GM23338 (cell line): ENCODE measurements around the gene MCFD2. TPM values are rescaled to one million over a fixed set of nuclear protein-coding genes. Genes with fewer than 3 reads are reported as not detected.
A peak's percentile ranks its signal among the peaks of the same experiment; 100 is the strongest.

Experiments
- ATAC-seq: fragments of 200-7000 bp; cut with Tn5 transposase; 3 replicates; pipeline ENCODE4 v1.9.1; 2020
- DNase-seq: peaks from one replicate; pipeline ENCODE4 v3.0.0-alpha.2; 2015; ENCODE audit warnings: low spot score
- H2AFZ ChIP-seq: fragments of 200-600 bp; sonication (generic); 2 replicates; pipeline ENCODE4 v1.8.0; 2016; ENCODE audit warnings: antibody characterized with exemption, mild to moderate bottlenecking, moderate library complexity
- H3F3A ChIP-seq: fragments of 200-600 bp; sonication (generic); replicated peaks from 2 replicates; pipeline ENCODE4 v1.8.0; 2017; ENCODE audit warnings: antibody characterized with exemption, mixed run types, low read depth
- H3K27ac ChIP-seq: fragments of 200-600 bp; sonication (generic); 2 replicates; pipeline ENCODE4 v1.6.1; 2016; ENCODE audit warnings: low read depth
- H3K27me3 ChIP-seq: fragments of 200-600 bp; sonication (generic); 2 replicates; pipeline ENCODE4 v1.8.0; 2016; ENCODE audit warnings: mild to moderate bottlenecking, mixed run types, moderate library complexity; ENCODE audit not compliant: insufficient read depth
- H3K36me3 ChIP-seq: fragments of 200-600 bp; sonication (generic); 2 replicates; pipeline ENCODE4 v1.8.0; 2016; ENCODE audit warnings: mild to moderate bottlenecking; ENCODE audit not compliant: insufficient read depth
- H3K4me1 ChIP-seq: fragments of 200-600 bp; sonication (generic); 2 replicates; pipeline ENCODE4 v1.8.0; 2016; ENCODE audit warnings: mild to moderate bottlenecking, moderate library complexity; ENCODE audit not compliant: insufficient read depth
- H3K4me2 ChIP-seq: fragments of 200-600 bp; sonication (generic); 2 replicates; pipeline ENCODE4 v1.7.1; 2017; ENCODE audit warnings: mixed run types
- H3K4me3 ChIP-seq: fragments of 200-600 bp; sonication (generic); 2 replicates; pipeline ENCODE4 v1.6.1; 2016; ENCODE audit warnings: mixed run types
- H3K79me2 ChIP-seq: fragments of 200-600 bp; sonication (generic); replicated peaks from 2 replicates; pipeline ENCODE4 v1.8.0; 2017; ENCODE audit warnings: mild to moderate bottlenecking; ENCODE audit not compliant: insufficient read depth
- H3K9me2 ChIP-seq: fragments of 200-600 bp; sonication (generic); 2 replicates; pipeline ENCODE4 v1.8.0; 2017; ENCODE audit not compliant: insufficient read depth
- H4K20me1 ChIP-seq: fragments of 200-600 bp; sonication (generic); replicated peaks from 2 replicates; pipeline ENCODE4 v1.8.0; 2017; ENCODE audit warnings: mild to moderate bottlenecking; ENCODE audit not compliant: insufficient read depth
- H3K27ac Mint-ChIP-seq: 2 replicates; pipeline ENCODE4 v1.8.0; 2020; ENCODE audit warnings: inconsistent platforms, mild to moderate bottlenecking, moderate library complexity, mixed read lengths
- H3K27me3 Mint-ChIP-seq: 3 replicates; pipeline ENCODE4 v1.8.0; 2022; ENCODE audit warnings: low read depth, mild to moderate bottlenecking, moderate library complexity, mixed read lengths, inconsistent platforms; ENCODE audit not compliant: insufficient read depth, poor library complexity
- H3K36me3 Mint-ChIP-seq: 3 replicates; pipeline ENCODE4 v1.8.0; 2021; ENCODE audit warnings: low read depth, mild to moderate bottlenecking, inconsistent platforms, moderate library complexity, mixed read lengths
- H3K4me1 Mint-ChIP-seq: 3 replicates; pipeline ENCODE4 v1.8.0; 2020; ENCODE audit warnings: mild to moderate bottlenecking, inconsistent platforms, mixed read lengths
- H3K4me3 Mint-ChIP-seq: 3 replicates; pipeline ENCODE4 v1.8.0; 2021; ENCODE audit warnings: moderate library complexity, mild to moderate bottlenecking, inconsistent platforms, mixed read lengths
- H3K9me3 Mint-ChIP-seq: 3 replicates; pipeline ENCODE4 v1.8.0; 2020; ENCODE audit warnings: moderate library complexity, mild to moderate bottlenecking, inconsistent platforms, mixed read lengths
- CREB1 ChIP-seq: fragments of 250-450 bp; sonication (Bioruptor Pico); IDR thresholded peaks from 2 replicates; pipeline ENCODE4 v1.5.0; 2020; ENCODE audit warnings: low read depth, mild to moderate bottlenecking, moderate library complexity
- EZH2 ChIP-seq: fragments of 200-600 bp; sonication (generic); IDR thresholded peaks from one replicate; pipeline ENCODE4 v1.8.0; 2017; ENCODE audit warnings: antibody characterized with exemption, mild to moderate bottlenecking, low read depth; ENCODE audit not compliant: unreplicated experiment
- EZH2phosphoT487 ChIP-seq: fragments of 200-600 bp; sonication (generic); IDR thresholded peaks from one replicate; pipeline ENCODE4 v1.8.1; 2018; ENCODE audit warnings: antibody characterized with exemption; ENCODE audit not compliant: unreplicated experiment
- JUNB ChIP-seq: IDR thresholded peaks from one replicate; pipeline ENCODE4 v1.6.1; 2016; ENCODE audit warnings: antibody characterized with exemption; ENCODE audit not compliant: unreplicated experiment
- NANOG ChIP-seq: IDR thresholded peaks from 2 replicates; pipeline ENCODE4 v1.6.1; 2016; ENCODE audit warnings: antibody characterized with exemption, borderline replicate concordance
- POLR2AphosphoS5 ChIP-seq: IDR thresholded peaks from 2 replicates; pipeline ENCODE4 v1.6.1; 2016; ENCODE audit warnings: antibody characterized with exemption, low read depth
- STAT1 ChIP-seq: IDR thresholded peaks from one replicate; pipeline ENCODE4 v1.6.1; 2016; ENCODE audit warnings: antibody characterized with exemption; ENCODE audit not compliant: unreplicated experiment
- ZNF114 ChIP-seq: fragments of 250-450 bp; sonication (Bioruptor Pico); IDR thresholded peaks from 2 replicates; pipeline ENCODE4 v1.5.0; 2020; ENCODE audit warnings: mild to moderate bottlenecking, moderate library complexity
- ZNF331 ChIP-seq: fragments of 250-450 bp; sonication (Bioruptor Pico); IDR thresholded peaks from 2 replicates; pipeline ENCODE4 v1.5.0; 2020; ENCODE audit warnings: low read depth, mild to moderate bottlenecking, moderate library complexity
- polyA plus RNA-seq: library from polyadenylated mRNA; unstranded; fragments of >200 nt; fragmentation: Nextera tagmentation; extraction: Ambion mirVana; gene quantifications from 2 replicates; pipeline ENCODE4 v1.2.1, GENCODE V29; 2016
- total RNA-seq: library from RNA; depleted of rRNA; stranded (reverse); fragments of >200 nt; shearing (Covaris generic); gene quantifications from 2 replicates; pipeline ENCODE4 v1.2.3, GENCODE V29; 2014
- TF ChIP-seq, protein P1 (sequence below): IDR thresholded peaks from one replicate; pipeline ENCODE4 v1.6.1; 2018; ENCODE audit warnings: antibody characterized with exemption; ENCODE audit not compliant: unreplicated experiment
- TF ChIP-seq, protein P2 (sequence below): fragments of 250-450 bp; sonication (Bioruptor Pico); IDR thresholded peaks from 2 replicates; pipeline ENCODE4 v1.5.0; 2020; ENCODE audit warnings: mild to moderate bottlenecking, moderate library complexity
- TF ChIP-seq, protein P3 (sequence below): IDR thresholded peaks from 2 replicates; pipeline ENCODE4 v1.6.1; 2016; ENCODE audit warnings: antibody characterized with exemption
- TF ChIP-seq, protein P4 (sequence below), 2 experiments: fragments of 200-600 bp in 1 of 2; sonication (generic) in 1 of 2; conservative IDR thresholded peaks; 2 replicates each; pipeline versions ENCODE4 v1.5.1 to v1.6.1; 2016 to 2017; ENCODE audit warnings: antibody characterized with exemption in 2 of 2, low read depth in 2 of 2, mild to moderate bottlenecking in 2 of 2, moderate library complexity in 1 of 2

MCFD2 gene
- total and polyA plus RNA-seq, 2 experiments from 2014 or later = 55.1 to 91.9 TPM

DNA sequence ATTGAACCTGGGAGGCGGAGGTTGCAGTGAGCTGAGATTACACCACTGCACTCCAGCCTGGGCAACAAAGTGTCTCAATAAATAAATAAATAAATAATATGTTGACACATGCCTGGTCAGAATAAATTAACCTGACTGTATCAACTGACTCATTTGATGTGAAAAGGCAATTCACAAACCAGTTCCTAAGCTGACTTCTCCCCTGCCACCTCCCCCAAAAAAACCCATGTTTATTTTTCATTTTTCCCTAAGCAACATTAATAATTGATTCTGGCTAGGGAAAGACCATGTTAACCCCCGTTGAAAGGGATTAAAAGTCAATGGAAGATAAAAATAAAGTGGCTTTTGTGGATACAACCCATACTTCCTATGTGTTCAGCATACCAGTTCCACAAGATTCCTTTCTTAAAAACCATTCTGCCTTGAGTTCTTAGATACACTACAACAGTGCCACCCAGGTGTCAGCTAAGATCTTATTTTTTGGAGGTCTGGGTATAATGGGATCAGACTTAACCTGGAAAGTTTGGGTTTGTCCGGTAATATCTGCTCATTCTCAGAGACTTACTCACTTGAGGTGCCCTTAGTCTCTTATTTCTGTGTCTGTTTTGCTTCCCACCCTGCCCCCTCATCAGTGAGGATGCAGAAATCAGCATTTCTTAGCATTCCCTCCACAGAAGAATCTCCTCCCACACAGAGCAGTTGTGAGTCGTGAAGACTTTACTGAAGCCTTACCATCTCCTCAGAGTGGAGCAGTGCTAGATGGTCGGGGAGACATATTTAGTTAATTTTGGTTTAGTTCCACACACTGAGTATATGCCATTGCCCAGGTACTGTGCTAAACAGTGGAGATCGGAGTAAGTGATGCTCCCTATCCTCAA is 10.1 kb upstream of the MCFD2 start:
- DNase-seq (peak; percentile 21), ATAC-seq (peak; percentile 83)
- Histone ChIP-seq H3K4me1 (peaks cover 3% of the 10 kb centered on the region), H3F3A (no peaks in the 10 kb centered on the region), H3K4me2 (peak overlapping the region; percentile 71), H3K27ac (no peak overlapping the region), H3K79me2 (no peaks in the 10 kb centered on the region), H3K36me3 (0 out of 2 replicates have a peak, but pooled peaks cover 7% of the 10 kb centered on the region), H3K4me3 (peak overlapping the region; percentile 30; the same call in 1 of the 2 replicates), H4K20me1 (peaks cover 7% of the 10 kb centered on the region; the same call in 1 of the 2 replicates), H3K27me3 (no peaks in the 10 kb centered on the region), H2AFZ (no peak overlapping the region), H3K9me2 (no peaks in the 10 kb centered on the region)
- Mint-ChIP-seq H3K9me3 (peaks cover 22% of the 10 kb centered on the region), H3K27ac (no peak overlapping the region), H3K36me3 (peaks cover 25% of the 10 kb centered on the region), H3K4me1 (peaks cover 8% of the 10 kb centered on the region; the same call in 2 of the 3 replicates), H3K4me3 (peak overlapping the region; percentile 10; the same call in 1 of the 3 replicates), H3K27me3 (no peaks in the 10 kb centered on the region)
- TF ChIP-seq JUNB (no peak), STAT1 (no peak), POLR2AphosphoS5 (no peak), CREB1 (CRISPR knock-in tag) (no peak), ZNF331 (CRISPR knock-in tag) (no peak), ZNF114 (CRISPR knock-in tag) (no peak), EZH2 (no peak), NANOG (no peak), EZH2phosphoT487 (no peak)
- TF ChIP-seq, protein P1, sequence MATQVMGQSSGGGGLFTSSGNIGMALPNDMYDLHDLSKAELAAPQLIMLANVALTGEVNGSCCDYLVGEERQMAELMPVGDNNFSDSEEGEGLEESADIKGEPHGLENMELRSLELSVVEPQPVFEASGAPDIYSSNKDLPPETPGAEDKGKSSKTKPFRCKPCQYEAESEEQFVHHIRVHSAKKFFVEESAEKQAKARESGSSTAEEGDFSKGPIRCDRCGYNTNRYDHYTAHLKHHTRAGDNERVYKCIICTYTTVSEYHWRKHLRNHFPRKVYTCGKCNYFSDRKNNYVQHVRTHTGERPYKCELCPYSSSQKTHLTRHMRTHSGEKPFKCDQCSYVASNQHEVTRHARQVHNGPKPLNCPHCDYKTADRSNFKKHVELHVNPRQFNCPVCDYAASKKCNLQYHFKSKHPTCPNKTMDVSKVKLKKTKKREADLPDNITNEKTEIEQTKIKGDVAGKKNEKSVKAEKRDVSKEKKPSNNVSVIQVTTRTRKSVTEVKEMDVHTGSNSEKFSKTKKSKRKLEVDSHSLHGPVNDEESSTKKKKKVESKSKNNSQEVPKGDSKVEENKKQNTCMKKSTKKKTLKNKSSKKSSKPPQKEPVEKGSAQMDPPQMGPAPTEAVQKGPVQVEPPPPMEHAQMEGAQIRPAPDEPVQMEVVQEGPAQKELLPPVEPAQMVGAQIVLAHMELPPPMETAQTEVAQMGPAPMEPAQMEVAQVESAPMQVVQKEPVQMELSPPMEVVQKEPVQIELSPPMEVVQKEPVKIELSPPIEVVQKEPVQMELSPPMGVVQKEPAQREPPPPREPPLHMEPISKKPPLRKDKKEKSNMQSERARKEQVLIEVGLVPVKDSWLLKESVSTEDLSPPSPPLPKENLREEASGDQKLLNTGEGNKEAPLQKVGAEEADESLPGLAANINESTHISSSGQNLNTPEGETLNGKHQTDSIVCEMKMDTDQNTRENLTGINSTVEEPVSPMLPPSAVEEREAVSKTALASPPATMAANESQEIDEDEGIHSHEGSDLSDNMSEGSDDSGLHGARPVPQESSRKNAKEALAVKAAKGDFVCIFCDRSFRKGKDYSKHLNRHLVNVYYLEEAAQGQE = no peak
- TF ChIP-seq, protein P2, sequence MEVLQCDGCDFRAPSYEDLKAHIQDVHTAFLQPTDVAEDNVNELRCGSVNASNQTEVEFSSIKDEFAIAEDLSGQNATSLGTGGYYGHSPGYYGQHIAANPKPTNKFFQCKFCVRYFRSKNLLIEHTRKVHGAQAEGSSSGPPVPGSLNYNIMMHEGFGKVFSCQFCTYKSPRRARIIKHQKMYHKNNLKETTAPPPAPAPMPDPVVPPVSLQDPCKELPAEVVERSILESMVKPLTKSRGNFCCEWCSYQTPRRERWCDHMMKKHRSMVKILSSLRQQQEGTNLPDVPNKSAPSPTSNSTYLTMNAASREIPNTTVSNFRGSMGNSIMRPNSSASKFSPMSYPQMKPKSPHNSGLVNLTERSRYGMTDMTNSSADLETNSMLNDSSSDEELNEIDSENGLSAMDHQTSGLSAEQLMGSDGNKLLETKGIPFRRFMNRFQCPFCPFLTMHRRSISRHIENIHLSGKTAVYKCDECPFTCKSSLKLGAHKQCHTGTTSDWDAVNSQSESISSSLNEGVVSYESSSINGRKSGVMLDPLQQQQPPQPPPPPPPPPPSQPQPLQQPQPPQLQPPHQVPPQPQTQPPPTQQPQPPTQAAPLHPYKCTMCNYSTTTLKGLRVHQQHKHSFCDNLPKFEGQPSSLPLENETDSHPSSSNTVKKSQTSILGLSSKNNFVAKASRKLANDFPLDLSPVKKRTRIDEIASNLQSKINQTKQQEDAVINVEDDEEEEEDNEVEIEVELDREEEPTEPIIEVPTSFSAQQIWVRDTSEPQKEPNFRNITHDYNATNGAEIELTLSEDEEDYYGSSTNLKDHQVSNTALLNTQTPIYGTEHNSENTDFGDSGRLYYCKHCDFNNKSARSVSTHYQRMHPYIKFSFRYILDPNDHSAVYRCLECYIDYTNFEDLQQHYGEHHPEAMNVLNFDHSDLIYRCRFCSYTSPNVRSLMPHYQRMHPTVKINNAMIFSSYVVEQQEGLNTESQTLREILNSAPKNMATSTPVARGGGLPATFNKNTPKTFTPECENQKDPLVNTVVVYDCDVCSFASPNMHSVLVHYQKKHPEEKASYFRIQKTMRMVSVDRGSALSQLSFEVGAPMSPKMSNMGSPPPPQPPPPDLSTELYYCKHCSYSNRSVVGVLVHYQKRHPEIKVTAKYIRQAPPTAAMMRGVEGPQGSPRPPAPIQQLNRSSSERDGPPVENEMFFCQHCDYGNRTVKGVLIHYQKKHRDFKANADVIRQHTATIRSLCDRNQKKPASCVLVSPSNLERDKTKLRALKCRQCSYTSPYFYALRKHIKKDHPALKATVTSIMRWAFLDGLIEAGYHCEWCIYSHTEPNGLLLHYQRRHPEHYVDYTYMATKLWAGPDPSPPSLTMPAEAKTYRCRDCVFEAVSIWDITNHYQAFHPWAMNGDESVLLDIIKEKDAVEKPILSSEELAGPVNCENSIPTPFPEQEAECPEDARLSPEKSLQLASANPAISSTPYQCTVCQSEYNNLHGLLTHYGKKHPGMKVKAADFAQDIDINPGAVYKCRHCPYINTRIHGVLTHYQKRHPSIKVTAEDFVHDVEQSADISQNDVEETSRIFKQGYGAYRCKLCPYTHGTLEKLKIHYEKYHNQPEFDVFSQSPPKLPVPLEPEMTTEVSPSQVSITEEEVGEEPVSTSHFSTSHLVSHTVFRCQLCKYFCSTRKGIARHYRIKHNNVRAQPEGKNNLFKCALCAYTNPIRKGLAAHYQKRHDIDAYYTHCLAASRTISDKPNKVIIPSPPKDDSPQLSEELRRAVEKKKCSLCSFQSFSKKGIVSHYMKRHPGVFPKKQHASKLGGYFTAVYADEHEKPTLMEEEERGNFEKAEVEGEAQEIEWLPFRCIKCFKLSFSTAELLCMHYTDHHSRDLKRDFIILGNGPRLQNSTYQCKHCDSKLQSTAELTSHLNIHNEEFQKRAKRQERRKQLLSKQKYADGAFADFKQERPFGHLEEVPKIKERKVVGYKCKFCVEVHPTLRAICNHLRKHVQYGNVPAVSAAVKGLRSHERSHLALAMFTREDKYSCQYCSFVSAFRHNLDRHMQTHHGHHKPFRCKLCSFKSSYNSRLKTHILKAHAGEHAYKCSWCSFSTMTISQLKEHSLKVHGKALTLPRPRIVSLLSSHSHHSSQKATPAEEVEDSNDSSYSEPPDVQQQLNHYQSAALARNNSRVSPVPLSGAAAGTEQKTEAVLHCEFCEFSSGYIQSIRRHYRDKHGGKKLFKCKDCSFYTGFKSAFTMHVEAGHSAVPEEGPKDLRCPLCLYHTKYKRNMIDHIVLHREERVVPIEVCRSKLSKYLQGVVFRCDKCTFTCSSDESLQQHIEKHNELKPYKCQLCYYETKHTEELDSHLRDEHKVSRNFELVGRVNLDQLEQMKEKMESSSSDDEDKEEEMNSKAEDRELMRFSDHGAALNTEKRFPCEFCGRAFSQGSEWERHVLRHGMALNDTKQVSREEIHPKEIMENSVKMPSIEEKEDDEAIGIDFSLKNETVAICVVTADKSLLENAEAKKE (CRISPR knock-in tag) = no peak
- TF ChIP-seq, protein P3, sequence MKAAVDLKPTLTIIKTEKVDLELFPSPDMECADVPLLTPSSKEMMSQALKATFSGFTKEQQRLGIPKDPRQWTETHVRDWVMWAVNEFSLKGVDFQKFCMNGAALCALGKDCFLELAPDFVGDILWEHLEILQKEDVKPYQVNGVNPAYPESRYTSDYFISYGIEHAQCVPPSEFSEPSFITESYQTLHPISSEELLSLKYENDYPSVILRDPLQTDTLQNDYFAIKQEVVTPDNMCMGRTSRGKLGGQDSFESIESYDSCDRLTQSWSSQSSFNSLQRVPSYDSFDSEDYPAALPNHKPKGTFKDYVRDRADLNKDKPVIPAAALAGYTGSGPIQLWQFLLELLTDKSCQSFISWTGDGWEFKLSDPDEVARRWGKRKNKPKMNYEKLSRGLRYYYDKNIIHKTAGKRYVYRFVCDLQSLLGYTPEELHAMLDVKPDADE = no peak
- TF ChIP-seq, protein P4, sequence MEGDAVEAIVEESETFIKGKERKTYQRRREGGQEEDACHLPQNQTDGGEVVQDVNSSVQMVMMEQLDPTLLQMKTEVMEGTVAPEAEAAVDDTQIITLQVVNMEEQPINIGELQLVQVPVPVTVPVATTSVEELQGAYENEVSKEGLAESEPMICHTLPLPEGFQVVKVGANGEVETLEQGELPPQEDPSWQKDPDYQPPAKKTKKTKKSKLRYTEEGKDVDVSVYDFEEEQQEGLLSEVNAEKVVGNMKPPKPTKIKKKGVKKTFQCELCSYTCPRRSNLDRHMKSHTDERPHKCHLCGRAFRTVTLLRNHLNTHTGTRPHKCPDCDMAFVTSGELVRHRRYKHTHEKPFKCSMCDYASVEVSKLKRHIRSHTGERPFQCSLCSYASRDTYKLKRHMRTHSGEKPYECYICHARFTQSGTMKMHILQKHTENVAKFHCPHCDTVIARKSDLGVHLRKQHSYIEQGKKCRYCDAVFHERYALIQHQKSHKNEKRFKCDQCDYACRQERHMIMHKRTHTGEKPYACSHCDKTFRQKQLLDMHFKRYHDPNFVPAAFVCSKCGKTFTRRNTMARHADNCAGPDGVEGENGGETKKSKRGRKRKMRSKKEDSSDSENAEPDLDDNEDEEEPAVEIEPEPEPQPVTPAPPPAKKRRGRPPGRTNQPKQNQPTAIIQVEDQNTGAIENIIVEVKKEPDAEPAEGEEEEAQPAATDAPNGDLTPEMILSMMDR (conservative IDR thresholded peaks at IDR 0.05; ENCODE audit: low read depth in 2 of 2) = no peak
